Head of caudate nucleus (tissue), 42 donors: ENCODE results near the gene PRAMEF18.
"Not testable (repeated sequence)": the region's sequence is repeated elsewhere in the genome, so short reads cannot be mapped to it uniquely, and the experiment has no call there.

Experiments used
- DNase-seq, 42 donors: peaks; one replicate each; pipeline versions ENCODE4 v3.0.0 to v3.0.0-alpha.2; 2020 to 2021; ENCODE audit warnings: mixed read lengths in 7 of 42
- intact Hi-C: fragments of 100-400 bp; cut with DNase I; formaldehyde crosslinking; loops from one replicate; pipeline ENCODE4 v1.15.0; 2022

Gene PRAMEF18

DNA sequence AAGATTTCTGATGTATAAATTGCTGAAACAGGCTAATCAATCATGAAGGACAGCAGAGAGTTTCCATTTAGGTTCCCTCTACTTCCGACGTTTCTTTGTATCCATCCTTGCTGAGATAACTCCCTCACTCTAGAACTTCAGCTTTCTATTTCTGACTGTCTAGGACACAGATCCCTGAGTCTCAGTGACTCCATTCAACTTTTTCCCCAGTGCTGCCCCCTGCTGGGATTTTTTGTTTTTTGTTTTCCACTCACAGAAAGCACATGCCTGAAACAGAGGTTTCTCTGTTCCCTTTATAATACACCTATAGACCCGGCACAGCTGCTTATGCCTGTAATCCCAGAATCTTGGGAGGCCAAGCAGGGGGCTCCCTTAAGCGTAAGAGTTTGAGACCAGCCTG lies 3.2 kb downstream of the PRAMEF18 start:
- intact Hi-C loops, DNase-seq: not testable (repeated sequence)

- intact Hi-C loops, DNase-seq: not testable (repeated sequence)
Observed at GRCh38 chr1:13219203-13219602, 6.8 kb downstream of the PRAMEF18 start.

- DNase-seq, intact Hi-C loops: not testable (repeated sequence)
Observed at GRCh38 chr1:13216619-13217018, 9.3 kb downstream of the PRAMEF18 start.

GRCh38 chr1:13208712-13209111 lies 17.2 kb downstream of the PRAMEF18 start:
- intact Hi-C loops, DNase-seq: not testable (repeated sequence)

DNA sequence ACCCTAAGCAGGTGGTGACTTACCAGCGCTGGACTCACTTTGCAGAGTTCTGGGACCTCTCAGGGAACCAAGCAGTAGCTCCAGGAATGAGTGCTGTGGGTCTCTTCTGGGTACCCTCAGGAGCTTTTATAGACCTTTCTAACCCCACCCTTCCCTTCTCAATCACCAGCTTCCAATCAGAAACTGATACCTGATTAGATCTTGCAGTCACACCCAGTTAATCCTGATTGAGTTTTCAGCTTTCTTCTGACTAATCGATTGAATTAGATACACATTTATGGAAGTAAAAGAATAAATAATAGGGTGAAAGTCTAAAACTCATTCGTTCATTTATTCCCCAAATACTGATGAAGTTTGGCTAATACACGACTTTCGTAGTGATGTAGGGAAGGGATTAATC lies 24.6 kb downstream of the PRAMEF18 start, which contains the start of gene PRAMEF13:
PRAMEF13 (minus strand) TSS at position 101 of the 400 bp plus-strand sequence. CDS start 1,820 bp downstream, outside the sequence.
- intact Hi-C loops, DNase-seq: not testable (repeated sequence)
